SK-MEL-5 (cell line): ENCODE data around the gene OSBPL10. TPM values are rescaled to one million over a fixed set of nuclear protein-coding genes. Genes with fewer than 3 reads are reported as not detected.

ENCODE experiments used
- DNase-seq: peaks from one replicate; pipeline ENCODE4 v3.0.0-alpha.2; 2016; ENCODE audit warnings: low read depth, low spot score
- in situ Hi-C: cut with HindIII; loops from 2 replicates; pipeline ENCODE4 v1.10.0; 2016; ENCODE audit warnings: low sequenced_read_pairs, high pct_unique_total_duplicates, low pct_unique_long_range_greater_than_20kb
- total RNA-seq: library from RNA; depleted of rRNA; stranded (reverse); fragments of >200 nt; shearing (Covaris generic); gene quantifications from 2 replicates; pipeline ENCODE4 v1.2.3, GENCODE V29; 2014

The OSBPL10 gene
- total RNA-seq, 1 experiment from 2014 or later = 28.6 TPM

DNA sequence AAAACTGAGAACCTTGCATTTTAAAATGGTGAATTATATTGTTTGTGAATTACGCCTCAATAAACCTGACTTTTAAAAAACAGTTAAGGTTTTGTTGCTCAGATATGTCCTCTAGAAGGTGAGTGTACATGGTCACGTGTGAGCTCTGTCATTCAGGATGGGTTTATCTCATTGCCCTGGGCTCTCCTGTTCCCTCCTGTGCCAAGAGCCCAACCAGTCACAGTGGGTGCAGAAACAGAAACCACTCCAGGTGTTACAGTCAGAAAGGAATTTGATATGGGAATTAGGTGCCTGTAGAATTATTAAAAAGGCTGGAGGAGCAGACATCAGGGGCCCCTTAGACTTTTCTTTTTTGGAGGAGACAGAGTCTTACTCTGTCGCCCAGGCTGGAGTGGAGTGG is 252.0 kb downstream of the OSBPL10 start:
- DNase-seq = no peak
- in situ Hi-C loops = no loop called here

DNA sequence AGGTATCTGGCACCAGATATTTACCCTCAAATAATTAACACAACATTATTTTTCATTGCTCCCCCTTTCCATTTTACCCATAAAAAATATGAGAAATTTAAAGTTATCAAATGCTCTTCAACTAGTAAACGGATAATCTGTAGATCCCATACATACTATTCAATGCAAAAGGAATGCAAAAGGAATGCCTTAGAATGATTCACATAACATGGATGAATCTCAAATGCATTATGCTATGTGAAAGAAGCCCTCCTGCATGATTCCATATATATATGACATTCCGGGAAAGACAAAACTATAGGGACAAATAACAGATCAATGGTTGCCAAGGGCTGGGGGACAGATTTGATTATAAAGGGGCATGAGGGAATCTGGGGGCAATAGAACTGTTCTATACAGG is 252.7 kb downstream of the OSBPL10 start:
- in situ Hi-C loops = no loop called here
- no peak for DNase-seq

DNA sequence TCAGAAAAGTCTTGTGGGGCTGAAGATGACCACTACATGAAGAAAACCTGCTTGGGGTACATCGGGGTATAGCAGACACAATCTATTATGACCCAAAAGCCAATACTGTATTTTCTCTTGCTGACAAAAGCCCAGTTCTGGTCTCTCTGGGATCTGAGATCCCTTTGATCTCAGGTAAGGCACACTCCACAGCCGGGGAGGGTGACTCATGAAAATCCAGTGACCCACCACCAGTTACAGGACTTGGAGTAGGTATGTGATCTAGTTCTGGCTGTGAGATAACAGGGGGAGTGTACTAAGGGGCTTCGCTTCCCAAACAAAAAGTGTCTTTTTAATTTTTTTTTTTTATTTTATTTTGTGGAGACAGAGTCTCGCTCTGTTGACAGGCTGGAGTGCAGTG is 255.1 kb downstream of the OSBPL10 start:
- no peak for DNase-seq
- in situ Hi-C loops = no loop called here

DNA sequence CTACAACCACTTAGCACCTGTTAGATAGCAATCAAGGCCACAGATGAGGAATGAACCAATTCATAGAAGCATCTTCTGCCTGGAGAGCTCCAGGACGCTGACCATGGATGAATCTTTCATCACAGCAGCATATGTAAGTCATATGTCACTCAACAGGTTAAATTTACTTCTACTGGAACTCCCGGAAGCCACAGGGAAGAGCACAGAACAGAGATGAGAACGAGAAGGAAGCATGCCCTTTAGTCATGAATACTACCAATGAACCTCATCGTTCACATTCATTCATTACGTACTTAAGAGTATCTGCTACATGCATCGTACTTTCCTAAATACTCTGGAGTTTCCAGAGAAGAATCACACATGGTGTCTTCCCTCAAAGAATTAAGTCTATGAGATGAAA is 255.5 kb downstream of the OSBPL10 start:
- no peak for DNase-seq
- in situ Hi-C loops = no loop called here

DNA sequence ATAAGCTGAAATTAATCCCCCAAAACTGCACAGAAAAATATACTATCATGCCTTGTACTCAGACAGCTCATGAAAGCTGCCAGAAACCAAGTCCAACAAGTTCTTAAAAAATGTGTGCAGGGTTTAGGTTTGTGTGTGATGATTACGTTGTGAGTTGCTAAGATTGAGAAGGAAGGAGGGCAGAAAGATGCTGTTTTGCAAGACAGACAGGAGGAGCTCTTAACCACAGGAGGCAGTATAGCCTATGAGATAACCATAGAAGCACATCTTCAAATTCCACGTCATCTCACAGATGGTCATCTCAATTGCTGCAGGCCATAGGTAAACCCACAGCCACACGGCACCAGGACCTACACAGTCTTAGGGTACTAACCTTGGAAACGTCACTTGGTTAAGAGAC is 256.4 kb downstream of the OSBPL10 start:
- in situ Hi-C loops = no loop called here
- DNase-seq = peak; percentile 83

DNA sequence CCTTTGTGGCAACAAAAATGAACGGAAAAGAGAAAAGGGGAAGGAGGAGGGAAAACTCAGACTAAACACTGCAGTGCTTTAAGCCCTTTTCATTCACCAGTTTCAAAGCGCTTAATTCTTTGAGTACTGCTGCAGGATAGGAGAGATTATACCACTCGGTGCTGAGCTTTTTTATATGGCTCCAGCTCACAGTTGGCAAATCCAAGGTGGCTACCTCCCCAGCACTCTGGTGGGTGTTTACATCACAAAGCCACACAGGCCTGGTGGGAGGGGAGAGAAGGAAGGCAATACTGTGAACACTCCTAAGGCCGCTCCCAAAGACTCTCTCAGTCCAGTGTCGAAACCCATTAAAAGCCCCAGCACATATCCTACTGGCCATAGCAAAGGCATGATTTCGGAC is 256.9 kb downstream of the OSBPL10 start:
- no peak for DNase-seq
- in situ Hi-C loops = no loop called here

DNA sequence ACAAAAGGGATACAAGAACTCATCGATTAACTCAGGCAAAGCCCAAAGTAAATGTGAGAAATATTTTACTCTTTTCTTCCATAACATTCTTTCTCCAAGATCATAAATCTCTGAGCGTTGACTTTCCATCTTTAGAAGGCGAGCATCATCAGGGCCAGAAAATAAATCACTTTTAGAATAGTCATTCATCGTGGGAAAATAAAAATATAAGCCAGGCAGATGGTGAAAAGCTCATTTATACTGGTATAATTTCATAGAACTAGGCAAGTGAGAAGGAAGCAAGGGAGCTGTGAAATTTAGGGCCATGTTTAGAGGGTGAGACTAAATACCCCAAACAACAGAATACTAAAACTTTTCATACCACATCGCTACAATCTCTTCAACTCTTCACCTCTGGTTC is 257.4 kb downstream of the OSBPL10 start:
- DNase-seq = no peak
- in situ Hi-C loops = no loop called here

DNA sequence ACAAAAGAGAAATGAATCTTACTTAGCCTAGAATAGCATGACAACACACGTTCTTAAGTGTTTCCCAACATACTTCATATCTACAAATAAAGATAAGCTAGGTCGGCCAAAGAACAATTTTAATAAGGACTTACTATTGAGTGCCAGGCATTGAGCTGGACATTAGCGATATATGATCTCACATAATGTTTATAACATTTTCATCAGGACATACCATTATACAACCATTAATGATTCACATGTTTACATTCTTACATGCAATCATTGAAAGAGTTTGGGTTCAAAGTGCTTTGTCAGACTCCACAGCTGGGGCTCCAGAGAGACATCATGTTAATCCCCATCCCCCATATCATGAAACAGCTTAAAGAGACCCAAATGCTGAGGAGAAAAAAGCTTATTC is 259.4 kb downstream of the OSBPL10 start:
- DNase-seq = no peak
- in situ Hi-C loops = no loop called here

DNA sequence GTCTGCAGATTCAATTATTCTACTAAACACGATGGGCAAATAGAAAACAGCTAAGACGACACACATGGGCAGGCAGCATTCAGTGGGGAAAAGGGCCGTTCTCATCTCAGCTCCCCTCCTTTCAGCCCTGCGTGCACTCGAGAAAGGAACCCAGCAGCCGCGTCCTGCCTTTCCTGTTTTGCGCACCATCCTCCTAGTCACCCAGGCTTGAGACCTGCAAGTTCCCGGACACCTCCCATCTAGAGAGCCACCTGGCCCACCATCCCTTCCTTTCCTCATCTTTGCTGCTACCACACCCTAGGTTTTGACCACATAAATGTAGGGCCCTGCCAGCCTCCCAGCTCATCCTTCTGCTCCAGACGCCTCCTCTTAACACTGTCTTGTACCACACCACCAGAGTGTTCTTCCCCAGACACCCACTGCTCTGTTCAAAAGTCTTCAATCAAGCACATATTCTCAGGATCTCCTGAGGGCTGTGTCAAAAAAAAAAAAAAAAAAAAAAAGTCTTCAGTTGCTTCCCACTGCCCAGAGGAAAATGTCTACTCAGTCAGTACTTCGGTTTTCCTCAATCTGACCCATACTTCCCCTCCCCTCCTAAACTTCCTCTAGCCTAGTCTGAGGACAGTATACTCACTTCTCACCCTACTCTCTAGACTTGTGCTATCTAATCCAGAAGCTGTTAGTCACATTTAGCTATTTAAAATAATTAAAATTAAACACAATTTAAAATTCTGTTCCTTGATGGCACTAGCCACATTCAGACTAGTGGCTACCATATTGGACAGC is 266.4 kb downstream of the OSBPL10 start:
- no peak for DNase-seq
- in situ Hi-C loops = no loop called here

DNA sequence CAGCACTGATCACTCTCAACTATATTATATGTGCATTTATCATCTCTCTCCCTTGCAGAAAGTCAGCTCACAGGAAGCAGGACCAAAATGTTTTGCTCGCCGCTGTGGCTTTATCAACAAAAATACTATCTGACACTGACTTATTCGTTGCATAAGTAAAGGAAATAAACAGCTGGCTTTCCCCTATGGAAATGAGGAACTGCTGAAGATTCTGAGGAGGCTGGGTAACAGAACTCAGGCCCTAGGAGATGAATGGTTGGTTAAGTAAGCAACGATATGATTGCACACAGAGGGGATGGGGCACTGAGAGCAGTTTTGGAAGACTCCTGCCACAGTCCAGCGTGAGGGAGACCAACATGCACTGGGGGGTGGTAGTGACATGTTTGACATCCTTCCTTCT is 267.2 kb downstream of the OSBPL10 start:
- in situ Hi-C loops = no loop called here
- DNase-seq = no peak

DNA sequence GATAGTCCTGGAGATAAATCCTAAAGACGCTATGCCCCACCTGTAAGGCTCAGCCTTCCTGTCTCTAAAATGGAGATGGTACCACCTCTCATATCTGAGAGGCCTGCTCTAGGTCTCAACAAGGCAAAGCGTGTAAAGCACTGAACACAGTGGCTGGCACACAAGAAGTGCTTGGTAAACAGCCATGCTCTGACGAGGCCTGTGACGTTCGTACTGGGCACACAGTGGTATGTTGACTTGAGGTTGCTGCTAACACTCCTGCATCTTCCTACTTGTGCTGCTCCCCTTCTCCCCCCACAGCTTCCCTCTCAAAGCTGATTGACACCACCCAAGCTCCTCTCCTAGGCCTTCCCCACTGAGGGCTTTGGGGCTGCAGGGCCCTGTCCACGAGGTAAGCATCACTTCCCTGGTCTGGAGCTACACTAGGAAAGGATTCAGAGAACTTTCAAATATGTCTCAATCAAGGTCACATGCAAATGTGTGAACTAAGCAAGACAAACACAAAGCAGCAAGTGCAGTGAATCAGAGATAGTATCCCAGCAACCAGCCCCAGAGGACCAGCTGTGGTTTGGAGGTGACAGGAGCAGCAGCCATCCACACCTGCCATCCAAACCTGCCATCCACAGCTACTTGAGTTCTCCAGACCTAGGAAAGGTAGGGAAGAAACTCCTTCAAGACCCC is 270.8 kb downstream of the OSBPL10 start:
- DNase-seq = no peak

DNA sequence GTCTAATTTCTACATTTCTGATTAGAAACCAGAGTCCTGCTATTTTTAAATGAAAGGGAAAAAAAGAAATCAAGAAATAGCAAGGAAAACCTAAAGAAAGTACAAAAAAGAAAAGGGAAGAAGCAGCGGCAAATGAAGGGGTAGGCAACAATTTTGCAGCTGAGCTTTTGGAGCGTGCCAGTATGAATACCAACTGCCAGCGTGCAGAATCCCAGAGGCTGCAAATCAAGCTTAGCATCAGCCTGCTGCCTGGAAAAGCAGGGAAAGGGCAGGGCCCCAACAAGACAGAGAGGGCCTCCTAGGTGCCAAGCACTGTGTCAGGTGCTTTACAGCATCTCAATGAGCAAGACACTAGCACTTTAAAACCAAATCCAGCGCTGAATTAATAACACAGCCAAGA is 271.5 kb downstream of the OSBPL10 start:
- DNase-seq = no peak
- in situ Hi-C loops = no loop called here

More for the DNA sequence above, 270.8 kb downstream of the OSBPL10 start:
- in situ Hi-C loops = no loop called here

DNA sequence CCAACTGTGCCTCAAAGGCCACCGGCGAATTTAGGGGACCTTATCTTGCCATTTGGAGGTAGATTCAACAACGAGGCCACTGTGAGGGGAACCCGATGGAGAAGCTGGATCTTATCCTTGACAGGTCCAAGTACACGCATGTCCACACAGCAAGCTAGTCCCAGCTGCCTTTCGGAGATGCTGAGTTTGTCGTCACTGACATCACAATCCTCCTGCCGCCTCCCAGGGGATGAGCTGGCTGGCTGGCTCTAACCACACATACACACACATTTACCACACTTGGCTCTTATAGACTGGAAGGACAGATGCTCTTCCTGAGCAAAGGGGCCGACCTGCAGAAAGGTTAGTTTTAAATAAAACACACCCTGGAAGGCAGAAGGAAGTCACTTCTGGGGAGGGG is 272.1 kb downstream of the OSBPL10 start:
- in situ Hi-C loops = no loop called here
- no peak for DNase-seq

DNA sequence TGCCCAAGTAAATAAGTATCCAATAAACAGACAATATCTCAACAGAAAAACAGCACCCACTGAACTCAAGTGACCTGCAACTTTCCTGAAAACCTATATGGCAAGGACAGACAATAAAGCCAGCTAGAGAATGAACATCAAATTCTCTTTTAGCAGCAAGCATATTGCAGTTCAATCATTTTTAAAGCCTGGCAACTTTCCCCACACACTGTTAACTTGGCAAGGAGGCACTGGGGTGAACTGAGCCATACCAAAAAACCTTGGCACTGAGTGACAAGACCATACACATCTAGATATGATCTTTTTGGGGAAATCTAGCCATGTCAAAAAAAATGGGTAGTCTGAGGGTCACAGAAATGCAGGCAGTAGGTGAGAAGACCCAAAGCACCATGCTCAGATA is 273.8 kb downstream of the OSBPL10 start:
- in situ Hi-C loops = no loop called here
- DNase-seq = no peak

DNA sequence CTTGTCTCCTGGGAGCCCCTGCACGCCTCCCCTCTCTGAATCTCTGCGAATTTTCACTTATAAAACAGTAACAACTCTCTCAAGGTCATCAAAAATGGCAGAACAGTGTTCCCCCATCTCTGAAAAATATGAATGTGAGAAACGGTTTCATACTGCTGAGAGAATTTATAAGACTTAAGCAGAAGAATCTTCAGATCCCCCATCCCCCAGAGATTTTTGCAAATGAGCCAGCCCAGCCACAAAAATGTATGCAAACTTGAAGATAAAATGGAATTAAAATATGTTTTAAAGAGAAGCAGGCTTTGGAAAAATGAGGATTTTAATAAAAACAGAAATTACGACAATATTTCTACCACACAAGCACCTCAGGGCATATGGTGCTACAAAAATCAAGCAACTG is 275.3 kb downstream of the OSBPL10 start:
- in situ Hi-C loops = no loop called here
- no peak for DNase-seq

DNA sequence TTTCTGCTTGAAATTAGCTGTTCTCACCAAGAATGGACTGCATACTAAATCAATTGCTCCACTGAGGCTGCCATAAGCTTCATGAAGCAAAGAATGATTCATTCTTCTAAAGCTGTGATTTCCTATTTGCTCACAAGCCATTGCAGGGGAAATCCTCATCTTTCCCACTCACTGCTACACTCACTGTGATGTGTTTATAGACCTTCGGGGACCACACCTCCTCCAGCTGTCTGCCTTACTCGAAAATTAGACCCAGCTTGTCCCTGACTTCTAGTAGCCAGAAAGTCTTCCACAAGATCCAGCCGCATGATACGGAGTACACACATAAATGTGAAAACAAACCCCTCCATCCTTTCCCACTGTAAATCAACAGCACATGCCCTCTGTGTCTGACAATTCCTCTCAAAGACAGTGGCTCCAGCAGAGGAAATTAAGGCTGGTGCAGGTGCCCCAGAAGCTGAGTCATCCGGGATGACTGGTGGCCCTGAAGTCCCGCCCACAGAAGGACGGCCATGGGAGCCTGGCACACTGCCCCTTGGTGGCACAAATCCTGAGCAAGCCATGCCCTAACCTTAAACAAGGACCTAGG is 276.4 kb downstream of the OSBPL10 start:
- DNase-seq = no peak
- in situ Hi-C loops = no loop called here

DNA sequence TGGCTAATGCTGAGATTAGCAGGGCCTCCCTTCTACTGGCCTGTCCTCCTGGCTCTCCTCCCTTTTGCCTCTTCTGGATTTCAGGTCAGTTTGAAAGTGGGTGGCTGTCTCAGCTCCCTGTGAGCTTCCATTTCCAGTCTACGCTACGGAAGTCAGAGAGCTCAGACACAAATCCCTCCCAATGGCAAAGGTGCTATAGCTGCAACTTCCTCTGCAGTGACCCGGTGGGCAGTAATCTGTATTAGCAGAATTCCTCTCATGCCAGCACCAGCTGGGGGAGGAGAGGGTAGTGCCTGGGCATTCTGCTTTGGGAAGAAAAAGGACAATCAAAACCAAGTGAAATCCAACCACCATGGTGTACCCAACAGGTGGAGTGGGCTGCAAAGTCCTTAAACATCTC is 276.9 kb downstream of the OSBPL10 start:
- in situ Hi-C loops = no loop called here

DNA sequence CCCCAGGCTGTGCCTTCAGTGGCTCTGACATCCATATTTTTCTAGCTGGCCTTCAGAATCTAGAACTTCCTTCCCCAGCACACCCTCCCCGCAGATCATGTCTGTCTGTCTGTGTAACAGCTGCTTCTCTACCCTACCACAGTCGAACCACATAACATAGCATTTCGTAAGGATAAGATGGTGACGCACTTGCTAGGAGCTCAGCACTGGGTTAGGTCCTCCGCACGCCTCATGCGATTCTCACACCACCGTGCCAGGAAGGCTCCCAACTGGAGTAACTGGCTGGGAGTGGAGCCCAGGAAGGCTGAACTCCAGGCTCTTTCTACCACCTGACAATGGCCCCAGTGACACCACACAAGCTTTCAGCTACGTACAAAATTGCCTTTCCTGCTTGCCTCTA is 279.8 kb downstream of the OSBPL10 start:
- in situ Hi-C loops = no loop called here
- DNase-seq = no peak

More for the DNA sequence above, 276.9 kb downstream of the OSBPL10 start:
- DNase-seq = no peak
